Smooth muscle cell of trachea (primary cell): Measurements from ENCODE around the gene SHROOM2. TPM values are rescaled to one million over a fixed set of nuclear protein-coding genes. Genes with fewer than 3 reads are reported as not detected.

ENCODE experiments used
- total RNA-seq: library from RNA; depleted of rRNA; stranded (reverse); fragments of >200 nt; gene quantifications from 2 replicates; pipeline ENCODE4 v1.2.1, GENCODE V29; 2014

SHROOM2 gene
- under 0.01 and 0.17 TPM in 2 replicates for total RNA-seq

GRCh38 chrX:9785944-9786797, at the start of gene SHROOM2:
Gene SHROOM2, plus strand, starts transcription at chrX:9786429. Its CDS starts 117 bp downstream, at chrX:9786546.

GRCh38 chrX:9765737-9766097, 20.5 kb upstream of the SHROOM2 start, which contains the start of gene GPR143:
Gene GPR143, minus strand, starts transcription at chrX:9765847. Its CDS starts 30 bp downstream, at chrX:9765817.

GRCh38 chrX:9966775-9967408, 180.7 kb downstream of the SHROOM2 start, which contains the start of gene CLDN34:
Gene CLDN34, plus strand, starts transcription at chrX:9967358. Its CDS starts 0 bp downstream, at chrX:9967358.

Other genes starting within 250 kb of the SHROOM2 start
- gene GPR143, start 20.6 kb upstream of the SHROOM2 start, total RNA-seq: not detected in 2 replicates
- gene CLDN34, start 180.9 kb downstream of the SHROOM2 start, total RNA-seq: not detected in 2 replicates